ENCODE measurements around the gene FGF4. TPM values are rescaled to one million over a fixed set of nuclear protein-coding genes. Genes with fewer than 3 reads are reported as not detected.

The FGF4 gene
- total and polyA plus RNA-seq, 10 of the 15 experiments (the other 5 are each of a cell fraction or from before 2014, with no cell fraction given), result not detected

DNA sequence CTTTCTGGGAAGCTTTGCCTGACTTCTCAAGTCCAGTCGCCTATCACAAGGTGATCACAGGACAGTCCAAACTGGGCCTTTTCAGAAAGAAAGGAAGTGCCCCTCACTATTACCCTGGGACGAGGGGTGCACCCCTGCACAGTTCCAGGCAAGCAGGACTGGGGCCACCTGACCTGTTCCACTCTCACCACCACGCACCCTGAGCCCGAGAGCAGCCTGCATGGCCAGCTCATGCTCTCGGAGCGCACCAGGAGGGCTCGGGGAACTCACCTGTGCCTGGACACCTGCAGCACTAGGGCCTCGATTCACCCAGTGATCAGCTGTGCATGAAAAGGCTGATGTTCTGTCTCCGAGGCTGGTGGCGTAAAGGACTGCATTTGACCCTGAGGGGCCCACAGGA, 12.8 kb upstream of the FGF4 start (continued):
- TF ChIP-seq, protein P1, sequence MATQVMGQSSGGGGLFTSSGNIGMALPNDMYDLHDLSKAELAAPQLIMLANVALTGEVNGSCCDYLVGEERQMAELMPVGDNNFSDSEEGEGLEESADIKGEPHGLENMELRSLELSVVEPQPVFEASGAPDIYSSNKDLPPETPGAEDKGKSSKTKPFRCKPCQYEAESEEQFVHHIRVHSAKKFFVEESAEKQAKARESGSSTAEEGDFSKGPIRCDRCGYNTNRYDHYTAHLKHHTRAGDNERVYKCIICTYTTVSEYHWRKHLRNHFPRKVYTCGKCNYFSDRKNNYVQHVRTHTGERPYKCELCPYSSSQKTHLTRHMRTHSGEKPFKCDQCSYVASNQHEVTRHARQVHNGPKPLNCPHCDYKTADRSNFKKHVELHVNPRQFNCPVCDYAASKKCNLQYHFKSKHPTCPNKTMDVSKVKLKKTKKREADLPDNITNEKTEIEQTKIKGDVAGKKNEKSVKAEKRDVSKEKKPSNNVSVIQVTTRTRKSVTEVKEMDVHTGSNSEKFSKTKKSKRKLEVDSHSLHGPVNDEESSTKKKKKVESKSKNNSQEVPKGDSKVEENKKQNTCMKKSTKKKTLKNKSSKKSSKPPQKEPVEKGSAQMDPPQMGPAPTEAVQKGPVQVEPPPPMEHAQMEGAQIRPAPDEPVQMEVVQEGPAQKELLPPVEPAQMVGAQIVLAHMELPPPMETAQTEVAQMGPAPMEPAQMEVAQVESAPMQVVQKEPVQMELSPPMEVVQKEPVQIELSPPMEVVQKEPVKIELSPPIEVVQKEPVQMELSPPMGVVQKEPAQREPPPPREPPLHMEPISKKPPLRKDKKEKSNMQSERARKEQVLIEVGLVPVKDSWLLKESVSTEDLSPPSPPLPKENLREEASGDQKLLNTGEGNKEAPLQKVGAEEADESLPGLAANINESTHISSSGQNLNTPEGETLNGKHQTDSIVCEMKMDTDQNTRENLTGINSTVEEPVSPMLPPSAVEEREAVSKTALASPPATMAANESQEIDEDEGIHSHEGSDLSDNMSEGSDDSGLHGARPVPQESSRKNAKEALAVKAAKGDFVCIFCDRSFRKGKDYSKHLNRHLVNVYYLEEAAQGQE (IDR thresholded peaks at IDR 0.05; ENCODE audit: low read depth, low read length), result no peak
- TF ChIP-seq EGR1 (IDR thresholded peaks at IDR 0.05; ENCODE audit: borderline replicate concordance in 1 of 2, low read depth in 2 of 2, low read length in 2 of 2) (no peak), STAT1 (conservative IDR thresholded peaks at IDR 0.05) (no peak), MTA2 (IDR thresholded peaks at IDR 0.05; ENCODE audit: low read depth) (no peak), SUZ12 (IDR thresholded peaks at IDR 0.05; ENCODE audit: unreplicated experiment) (no peak), ZNF622 (IDR thresholded peaks at IDR 0.05) (no peak), MEF2B (IDR thresholded peaks at IDR 0.05; ENCODE audit: partially characterized antibody, poor library complexity, severe bottlenecking) (no peak)
- TF ChIP-seq, protein P2, sequence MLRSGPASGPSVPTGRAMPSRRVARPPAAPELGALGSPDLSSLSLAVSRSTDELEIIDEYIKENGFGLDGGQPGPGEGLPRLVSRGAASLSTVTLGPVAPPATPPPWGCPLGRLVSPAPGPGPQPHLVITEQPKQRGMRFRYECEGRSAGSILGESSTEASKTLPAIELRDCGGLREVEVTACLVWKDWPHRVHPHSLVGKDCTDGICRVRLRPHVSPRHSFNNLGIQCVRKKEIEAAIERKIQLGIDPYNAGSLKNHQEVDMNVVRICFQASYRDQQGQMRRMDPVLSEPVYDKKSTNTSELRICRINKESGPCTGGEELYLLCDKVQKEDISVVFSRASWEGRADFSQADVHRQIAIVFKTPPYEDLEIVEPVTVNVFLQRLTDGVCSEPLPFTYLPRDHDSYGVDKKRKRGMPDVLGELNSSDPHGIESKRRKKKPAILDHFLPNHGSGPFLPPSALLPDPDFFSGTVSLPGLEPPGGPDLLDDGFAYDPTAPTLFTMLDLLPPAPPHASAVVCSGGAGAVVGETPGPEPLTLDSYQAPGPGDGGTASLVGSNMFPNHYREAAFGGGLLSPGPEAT (IDR thresholded peaks at IDR 0.05; ENCODE audit: low read depth), result no peak
- TF ChIP-seq, protein P3, sequence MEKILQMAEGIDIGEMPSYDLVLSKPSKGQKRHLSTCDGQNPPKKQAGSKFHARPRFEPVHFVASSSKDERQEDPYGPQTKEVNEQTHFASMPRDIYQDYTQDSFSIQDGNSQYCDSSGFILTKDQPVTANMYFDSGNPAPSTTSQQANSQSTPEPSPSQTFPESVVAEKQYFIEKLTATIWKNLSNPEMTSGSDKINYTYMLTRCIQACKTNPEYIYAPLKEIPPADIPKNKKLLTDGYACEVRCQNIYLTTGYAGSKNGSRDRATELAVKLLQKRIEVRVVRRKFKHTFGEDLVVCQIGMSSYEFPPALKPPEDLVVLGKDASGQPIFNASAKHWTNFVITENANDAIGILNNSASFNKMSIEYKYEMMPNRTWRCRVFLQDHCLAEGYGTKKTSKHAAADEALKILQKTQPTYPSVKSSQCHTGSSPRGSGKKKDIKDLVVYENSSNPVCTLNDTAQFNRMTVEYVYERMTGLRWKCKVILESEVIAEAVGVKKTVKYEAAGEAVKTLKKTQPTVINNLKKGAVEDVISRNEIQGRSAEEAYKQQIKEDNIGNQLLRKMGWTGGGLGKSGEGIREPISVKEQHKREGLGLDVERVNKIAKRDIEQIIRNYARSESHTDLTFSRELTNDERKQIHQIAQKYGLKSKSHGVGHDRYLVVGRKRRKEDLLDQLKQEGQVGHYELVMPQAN (conservative IDR thresholded peaks at IDR 0.05), result no peak
- TF ChIP-seq, protein P4, sequence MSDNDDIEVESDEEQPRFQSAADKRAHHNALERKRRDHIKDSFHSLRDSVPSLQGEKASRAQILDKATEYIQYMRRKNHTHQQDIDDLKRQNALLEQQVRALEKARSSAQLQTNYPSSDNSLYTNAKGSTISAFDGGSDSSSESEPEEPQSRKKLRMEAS (IDR thresholded peaks at IDR 0.05; ENCODE audit: low read depth, low read length), result no peak

Data from GM12878 (cell line).